Fibroblast of lung (primary cell): ENCODE results near the gene DICER1. TPM values are rescaled to one million over a fixed set of nuclear protein-coding genes. Genes with fewer than 3 reads are reported as not detected.
A peak's percentile ranks its signal among the peaks of the same experiment; 100 is the strongest.

Experiments used
- DNase-seq, 2 donors: peaks; one replicate each; pipeline versions ENCODE4 v3.0.0 to v3.0.0-alpha.2; 2010; ENCODE audit warnings: low read depth in 2 of 2
- H2AFZ ChIP-seq: 2 replicates; pipeline ENCODE4 v1.5.1; 2012; ENCODE audit warnings: low read length, control low read depth, inconsistent platforms
- H3K27ac ChIP-seq: 2 replicates; pipeline ENCODE4 v1.5.1; 2011; ENCODE audit warnings: low read length, control low read depth; ENCODE audit not compliant: insufficient read depth
- H3K27me3 ChIP-seq: 2 replicates; pipeline ENCODE4 v1.5.1; 2011; ENCODE audit warnings: mild to moderate bottlenecking, low read length; ENCODE audit not compliant: control insufficient read depth, insufficient read depth
- H3K36me3 ChIP-seq: 2 replicates; pipeline ENCODE4 v1.5.1; 2011; ENCODE audit warnings: low read length; ENCODE audit not compliant: control insufficient read depth, insufficient read depth
- H3K4me1 ChIP-seq: 2 replicates; pipeline ENCODE4 v1.5.1; 2011; ENCODE audit warnings: low read length; ENCODE audit not compliant: control insufficient read depth, insufficient read depth; ENCODE audit errors: extremely low read depth
- H3K4me2 ChIP-seq: 2 replicates; pipeline ENCODE4 v1.5.1; 2011; ENCODE audit warnings: low read length, control low read depth; ENCODE audit not compliant: insufficient read depth; ENCODE audit errors: extremely low read depth
- H3K4me3 ChIP-seq, 4 experiments: fragments of 200-600 bp in 1 of 4; sonication (generic) in 1 of 4; replicated peaks in 1 of 4; 2 replicates each; pipeline ENCODE4 v1.5.1; 2011 to 2016; ENCODE audit warnings: low read length in 4 of 4, low read depth in 3 of 4, mild to moderate bottlenecking in 3 of 4, control low read depth in 2 of 4, inconsistent platforms in 1 of 4, mixed read lengths in 1 of 4; ENCODE audit not compliant: insufficient read depth in 1 of 4; ENCODE audit errors: control extremely low read depth in 1 of 4
- H3K79me2 ChIP-seq: 2 replicates; pipeline ENCODE4 v1.5.1; 2012; ENCODE audit warnings: mild to moderate bottlenecking, low read length, inconsistent platforms; ENCODE audit not compliant: control insufficient read depth, insufficient read depth
- H3K9ac ChIP-seq: 2 replicates; pipeline ENCODE4 v1.5.1; 2011; ENCODE audit warnings: mild to moderate bottlenecking, low read length, control low read depth; ENCODE audit not compliant: insufficient read depth
- H3K9me3 ChIP-seq: 2 replicates; pipeline ENCODE4 v1.5.1; 2012; ENCODE audit warnings: low read depth, low read length; ENCODE audit not compliant: control insufficient read depth, insufficient read depth
- H4K20me1 ChIP-seq: 2 replicates; pipeline ENCODE4 v1.5.1; 2011; ENCODE audit warnings: low read length; ENCODE audit not compliant: control insufficient read depth, insufficient read depth; ENCODE audit errors: extremely low read depth
- CTCF ChIP-seq, 2 donors: IDR thresholded peaks in 1 of 2; conservative IDR thresholded peaks in 1 of 2; 1 replicate in 1 of 2; 2 replicates in 1 of 2; pipeline ENCODE4 v1.5.1; 2011 to 2012; ENCODE audit warnings: low read length in 2 of 2, control low read depth in 1 of 2, inconsistent platforms in 1 of 2, low read depth in 1 of 2, mild to moderate bottlenecking in 1 of 2
- EZH2 ChIP-seq: IDR thresholded peaks from 2 replicates; pipeline ENCODE4 v1.5.1; 2012; ENCODE audit warnings: low read length, control low read depth, mild to moderate bottlenecking; ENCODE audit errors: missing control alignments
- polyA plus RNA-seq, 2 donors: library from polyadenylated mRNA; depleted of rRNA in 1 of 2; stranded (reverse) in 1 of 2; unstranded in 1 of 2; fragments of >200 nt; gene quantifications; 2 replicates each; pipeline ENCODE4 v1.2.1, GENCODE V29; 2011 to 2012; ENCODE audit warnings: missing spikeins in 1 of 2
- total RNA-seq: library from RNA; depleted of rRNA; stranded (reverse); fragments of >200 nt; gene quantifications from 2 replicates; pipeline ENCODE4 v1.2.1, GENCODE V29; 2014

The DICER1 gene
- total and polyA plus RNA-seq, 2 donors (not counting 1 experiment from before 2014, with no cell fraction given) = 20.3 to 28.7 TPM

GRCh38 chr14:95062946-95063345 is 94.4 kb downstream of the DICER1 start:
- no peaks in the 10 kb centered on the region for H4K20me1 ChIP-seq
- H3K4me2 ChIP-seq = no peak overlapping the region
- H3K27ac ChIP-seq = no peak overlapping the region
- DNase-seq = no peak
- no peaks in the 10 kb centered on the region for H3K27me3 ChIP-seq
- no peaks in the 10 kb centered on the region for H3K36me3 ChIP-seq
- H3K79me2 ChIP-seq = no peaks in the 10 kb centered on the region
- no peak overlapping the region for H3K4me3 ChIP-seq
- no peak overlapping the region for H2AFZ ChIP-seq
- no peak overlapping the region for H3K9ac ChIP-seq
- no peaks in the 10 kb centered on the region for H3K9me3 ChIP-seq
- TF ChIP-seq EZH2 (no peak), CTCF (conservative IDR thresholded peaks at IDR 0.05 in 1 of 2, IDR thresholded peaks at IDR 0.05 in 1 of 2; ENCODE audit: low read depth in 1 of 2, low read length in 2 of 2) (no peak)
- no peaks in the 10 kb centered on the region for H3K4me1 ChIP-seq

DNA sequence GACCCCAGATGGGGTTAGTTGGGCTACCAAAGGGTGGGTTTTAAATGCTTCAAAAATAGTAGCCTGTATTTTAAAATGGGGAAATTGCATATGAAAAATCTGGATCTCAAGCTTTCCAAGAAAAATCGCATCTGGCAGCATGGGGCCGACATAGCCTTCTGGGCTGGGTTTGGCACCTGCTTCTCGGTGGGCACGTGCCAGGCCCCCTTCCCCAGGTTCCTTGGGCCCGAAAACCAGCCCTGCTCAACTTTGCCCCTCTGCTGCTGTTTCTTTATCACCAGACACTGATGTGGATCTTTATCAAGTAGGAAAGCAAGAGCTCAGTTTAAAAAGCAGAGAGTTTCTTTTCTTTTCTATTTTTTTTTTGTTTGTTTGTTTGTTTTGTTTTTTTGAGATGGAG is 95.1 kb downstream of the DICER1 start:
- H3K4me1 ChIP-seq = no peaks in the 10 kb centered on the region
- no peaks in the 10 kb centered on the region for H3K9me3 ChIP-seq
- no peak overlapping the region for H3K4me2 ChIP-seq
- H3K27me3 ChIP-seq = no peaks in the 10 kb centered on the region
- no peak overlapping the region for H3K9ac ChIP-seq
- no peak for DNase-seq
- no peaks in the 10 kb centered on the region for H3K36me3 ChIP-seq
- H4K20me1 ChIP-seq = no peaks in the 10 kb centered on the region
- TF ChIP-seq EZH2 (no peak), CTCF (conservative IDR thresholded peaks at IDR 0.05 in 1 of 2, IDR thresholded peaks at IDR 0.05 in 1 of 2; ENCODE audit: low read depth in 1 of 2, low read length in 2 of 2) (no peak)
- no peak overlapping the region for H3K4me3 ChIP-seq
- no peak overlapping the region for H2AFZ ChIP-seq
- H3K79me2 ChIP-seq = no peaks in the 10 kb centered on the region
- no peak overlapping the region for H3K27ac ChIP-seq

DNA sequence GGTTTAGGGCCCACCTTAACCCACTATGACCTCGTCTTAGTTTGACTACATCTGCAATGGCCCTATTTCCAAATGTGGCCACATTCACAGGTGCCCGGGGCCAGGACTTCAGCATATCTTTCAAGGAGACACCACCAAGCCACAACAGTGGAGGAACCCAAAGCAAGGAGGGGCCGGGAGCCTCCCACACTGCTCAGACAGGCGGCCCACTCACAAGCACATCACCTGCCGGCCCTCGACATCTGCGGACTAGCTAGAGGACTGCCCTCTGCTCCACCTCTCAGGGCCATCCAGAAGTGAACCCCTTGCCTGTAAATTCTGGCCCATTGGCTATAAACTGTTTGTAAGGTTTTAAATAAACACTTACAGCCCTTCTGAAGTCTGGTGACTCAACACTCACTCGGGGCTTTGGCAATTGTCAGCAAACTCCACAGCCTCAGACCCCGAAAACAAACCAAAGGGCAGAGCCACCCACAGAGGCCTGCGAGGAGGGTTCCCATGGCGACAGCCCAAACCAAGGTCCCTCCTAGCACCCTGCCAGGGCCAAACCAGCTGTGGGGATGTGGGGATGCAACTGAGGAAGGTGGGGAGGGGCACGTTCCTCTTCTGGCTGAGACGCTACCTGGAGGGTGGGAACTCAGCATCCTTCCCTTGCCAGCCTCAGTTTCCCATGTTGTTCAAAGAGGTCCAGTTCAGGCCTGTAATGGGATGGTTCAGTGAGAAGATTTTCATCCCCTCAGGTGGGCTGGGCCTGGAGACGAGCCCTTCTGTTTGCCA is 95.8 kb downstream of the DICER1 start:
- Histone ChIP-seq H3K27me3 (no peaks in the 10 kb centered on the region), H3K9me3 (no peaks in the 10 kb centered on the region), H3K4me1 (no peaks in the 10 kb centered on the region), H4K20me1 (no peaks in the 10 kb centered on the region), H3K36me3 (no peaks in the 10 kb centered on the region), H3K9ac (no peak overlapping the region), H3K27ac (no peak overlapping the region), H3K4me2 (no peak overlapping the region), H3K4me3 (no peak overlapping the region), H3K79me2 (no peaks in the 10 kb centered on the region), H2AFZ (no peak overlapping the region)
- peak in 1 of 2 donors; percentile 8 for DNase-seq
- no peak for TF ChIP-seq CTCF (conservative IDR thresholded peaks at IDR 0.05 in 1 of 2, IDR thresholded peaks at IDR 0.05 in 1 of 2; ENCODE audit: low read depth in 1 of 2, low read length in 2 of 2)
- TF ChIP-seq EZH2 = no peak
